SKM-1 treated with dmso at 0.1 percent for 144 hours (cell line): Measurements from ENCODE around the gene ZNF487.
"Not testable (repeated sequence)": the region's sequence is repeated elsewhere in the genome, so short reads cannot be mapped to it uniquely, and the experiment has no call there.

Experiments
- DNase-seq: peaks from one replicate; lab custom pipeline; 2025; ENCODE audit not compliant: unreplicated experiment; lab: John Stamatoyannopoulos, UW

Gene ZNF487

DNA sequence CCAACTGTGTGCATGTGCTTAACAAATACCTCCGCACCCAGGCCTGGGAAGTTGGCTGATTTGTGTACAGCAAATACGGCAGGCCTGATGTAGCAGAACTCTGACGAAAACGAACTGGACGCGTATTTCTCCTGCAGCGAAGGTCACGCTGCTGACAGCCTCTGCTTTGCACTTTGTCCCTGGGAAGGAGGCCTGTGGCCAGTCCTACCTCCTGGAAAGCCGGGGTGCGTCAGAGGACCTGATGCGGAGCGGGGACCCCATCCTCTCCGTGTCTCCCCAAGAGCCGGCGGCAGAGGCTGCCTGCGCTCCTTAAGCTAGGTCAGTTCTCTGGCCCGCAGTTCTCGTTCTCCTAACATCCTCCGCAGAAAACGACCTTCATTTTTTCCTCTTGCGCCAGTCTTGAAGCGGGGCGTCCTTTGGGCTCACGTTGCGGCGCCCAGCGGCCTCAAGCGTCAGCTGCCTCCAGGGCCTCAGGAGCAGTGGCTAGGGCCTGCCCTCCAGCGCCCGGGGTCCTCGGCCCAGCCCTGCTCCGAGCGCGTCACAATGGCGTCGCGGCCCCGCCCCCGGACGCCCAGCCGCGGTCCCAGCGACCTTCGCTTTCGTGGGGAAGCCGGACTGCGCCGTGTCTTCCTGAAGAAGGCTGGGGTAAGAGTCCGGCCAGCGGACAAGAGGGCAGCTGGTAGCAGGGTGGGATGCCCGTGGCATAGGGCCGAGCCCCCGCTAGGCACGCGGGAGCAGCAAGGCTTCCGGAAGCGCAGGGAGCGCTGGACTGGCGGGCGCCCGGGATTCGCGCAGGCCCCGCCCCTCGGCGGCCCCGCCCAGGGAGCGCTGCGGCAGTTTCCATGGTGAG lies at the start of gene ZNF487:
ZNF487 (plus strand) TSS at position 821 of the 850 bp plus-strand sequence. CDS start 38,703 bp downstream, outside the sequence.
- peak; percentile 79 for DNase-seq

DNA sequence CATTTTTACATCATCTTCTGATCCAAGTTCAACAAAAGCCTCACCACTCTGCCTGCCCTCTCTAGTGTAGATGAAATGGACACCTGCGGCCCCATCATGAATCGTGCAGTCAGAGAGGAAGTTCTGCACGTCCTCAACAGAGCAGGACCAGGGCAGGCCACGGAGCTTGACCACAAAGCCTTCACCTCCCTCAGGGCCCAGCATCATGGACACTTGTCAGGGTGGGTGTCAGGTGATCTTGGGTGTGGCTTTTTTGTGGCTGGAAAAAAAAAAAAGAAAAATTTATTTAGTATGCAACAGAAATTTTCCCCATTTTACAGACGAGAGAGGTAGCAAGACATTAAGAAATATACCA lies 49.3 kb upstream of the ZNF487 start:
- DNase-seq = no peak

- no peak for DNase-seq
Observed at GRCh38 chr10:43389867-43390266, 47.0 kb upstream of the ZNF487 start.

DNA sequence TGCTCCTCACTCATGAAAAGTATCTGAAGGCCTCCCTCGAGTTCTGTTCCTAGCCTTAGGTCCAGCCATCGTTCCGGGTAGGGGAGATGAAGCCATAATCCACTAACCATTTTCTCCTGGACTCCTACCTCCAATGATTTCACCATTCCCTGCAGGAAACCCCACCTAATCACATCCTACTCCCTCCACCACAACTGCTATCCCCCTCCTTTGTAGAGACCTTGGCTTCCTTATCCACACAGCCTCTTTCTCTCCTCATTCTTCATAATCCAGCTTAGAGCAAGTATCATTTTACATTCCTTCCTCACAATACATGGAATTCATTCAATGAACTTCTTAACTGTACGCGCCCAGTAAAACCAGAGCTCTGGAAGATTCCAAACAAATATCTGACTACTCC lies 46.6 kb upstream of the ZNF487 start:
- DNase-seq = no peak

GRCh38 chr10:43390759-43391158 lies 46.2 kb upstream of the ZNF487 start:
- no peak for DNase-seq

DNA sequence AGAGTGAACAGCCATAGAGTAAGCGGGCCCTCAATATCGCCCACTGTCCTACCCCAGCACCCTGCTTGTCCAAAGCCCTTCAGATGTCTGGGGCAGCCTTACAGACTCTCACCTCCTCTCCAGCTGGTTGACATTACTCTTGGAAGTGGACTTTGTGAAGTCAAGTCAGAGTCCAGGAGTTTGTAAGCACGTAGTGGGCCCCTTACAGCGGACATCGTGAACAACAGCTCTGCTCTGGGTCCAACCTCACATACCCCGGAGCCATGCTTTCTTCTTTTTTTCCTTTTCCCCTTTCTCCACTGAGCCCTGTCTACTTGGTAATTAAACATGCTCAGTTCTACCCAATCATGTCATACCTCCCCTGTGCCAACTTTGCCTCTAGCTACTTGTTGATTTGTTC lies 45.4 kb upstream of the ZNF487 start:
- DNase-seq = no peak

DNA sequence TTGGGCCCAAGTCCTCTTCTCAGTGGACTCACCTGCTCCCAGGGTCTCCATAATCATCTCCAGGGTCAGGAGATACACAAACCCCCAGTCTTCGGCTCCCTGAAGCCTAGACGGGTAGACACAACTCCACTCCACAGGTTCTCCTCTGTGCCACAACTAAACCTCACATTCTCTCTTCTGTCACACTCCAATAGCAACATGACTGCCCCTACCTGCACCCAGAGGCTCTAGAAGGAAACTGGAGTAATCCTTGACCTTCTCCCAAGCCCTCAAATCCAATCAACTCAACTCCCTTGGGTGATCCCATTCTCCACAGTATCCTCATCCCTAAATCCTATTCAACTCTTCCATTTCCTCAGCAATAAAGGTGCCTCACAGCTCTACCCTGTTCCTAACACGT lies 44.2 kb upstream of the ZNF487 start:
- DNase-seq = no peak

DNA sequence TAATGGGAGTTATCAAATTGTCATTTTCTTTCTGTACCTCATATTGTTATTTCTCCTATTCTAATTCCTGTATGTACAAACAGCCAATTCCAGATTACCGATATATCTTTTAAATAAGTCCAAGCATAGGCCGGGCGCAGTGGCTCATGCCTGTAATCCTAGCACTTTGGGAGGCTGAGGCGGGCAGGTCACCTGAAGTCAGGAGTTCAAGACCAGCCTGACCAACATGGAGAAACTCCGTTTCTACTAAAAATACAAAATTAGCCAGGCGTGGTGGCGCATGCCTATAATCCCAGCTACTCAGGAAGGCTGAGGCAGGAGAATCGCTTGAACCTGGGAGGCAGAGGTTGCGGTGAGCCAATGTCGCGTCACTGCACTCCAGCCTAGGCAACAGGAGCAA lies 43.7 kb upstream of the ZNF487 start:
- DNase-seq = not testable (repeated sequence)

- DNase-seq = no peak
Observed at GRCh38 chr10:43393606-43394360, 43.1 kb upstream of the ZNF487 start.

DNA sequence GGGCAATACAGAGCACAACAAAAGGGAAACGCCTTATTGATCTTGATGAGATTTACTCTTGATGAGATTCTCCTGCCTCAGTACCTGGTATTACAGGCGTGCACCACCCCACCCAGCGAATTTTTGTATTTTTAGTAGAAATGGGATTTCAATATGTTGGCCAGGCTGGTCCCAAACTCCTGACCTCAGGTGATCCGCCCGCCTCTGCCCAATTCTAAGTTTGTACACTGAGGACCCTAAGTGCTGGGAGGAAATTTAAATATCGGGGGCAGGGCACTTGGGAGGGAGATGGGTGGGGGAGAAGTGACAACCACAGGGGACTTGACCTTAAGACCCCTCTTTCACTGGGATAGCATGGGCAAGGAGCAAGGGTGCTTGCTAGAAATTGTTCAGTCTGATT lies 42.0 kb upstream of the ZNF487 start:
- DNase-seq = no peak

DNA sequence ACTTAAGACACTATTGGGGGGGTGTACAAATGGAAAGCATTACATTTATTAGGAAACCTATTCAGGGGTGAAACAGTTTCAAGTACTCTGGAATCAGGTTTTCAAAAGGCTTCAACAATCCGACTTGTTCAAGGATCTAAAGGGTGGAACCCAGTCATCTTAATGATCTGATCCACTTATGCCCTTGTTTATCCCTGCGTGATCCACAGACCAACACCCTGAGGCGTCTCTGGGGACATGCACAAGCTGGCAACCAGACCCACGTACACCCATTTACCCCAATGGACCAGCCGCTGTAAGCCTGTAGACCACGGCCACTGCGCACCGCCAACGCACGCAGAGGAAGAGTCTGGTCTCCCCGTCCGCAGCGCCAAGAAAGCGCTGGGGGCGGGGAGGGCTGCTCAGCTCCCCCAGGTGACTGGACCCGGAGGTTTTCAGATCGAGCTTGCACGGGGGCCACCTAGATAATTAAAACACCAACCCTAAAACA lies 41.3 kb upstream of the ZNF487 start:
- no peak for DNase-seq

GRCh38 chr10:43396061-43396927 lies 40.6 kb upstream of the ZNF487 start:
- no peak for DNase-seq

DNA sequence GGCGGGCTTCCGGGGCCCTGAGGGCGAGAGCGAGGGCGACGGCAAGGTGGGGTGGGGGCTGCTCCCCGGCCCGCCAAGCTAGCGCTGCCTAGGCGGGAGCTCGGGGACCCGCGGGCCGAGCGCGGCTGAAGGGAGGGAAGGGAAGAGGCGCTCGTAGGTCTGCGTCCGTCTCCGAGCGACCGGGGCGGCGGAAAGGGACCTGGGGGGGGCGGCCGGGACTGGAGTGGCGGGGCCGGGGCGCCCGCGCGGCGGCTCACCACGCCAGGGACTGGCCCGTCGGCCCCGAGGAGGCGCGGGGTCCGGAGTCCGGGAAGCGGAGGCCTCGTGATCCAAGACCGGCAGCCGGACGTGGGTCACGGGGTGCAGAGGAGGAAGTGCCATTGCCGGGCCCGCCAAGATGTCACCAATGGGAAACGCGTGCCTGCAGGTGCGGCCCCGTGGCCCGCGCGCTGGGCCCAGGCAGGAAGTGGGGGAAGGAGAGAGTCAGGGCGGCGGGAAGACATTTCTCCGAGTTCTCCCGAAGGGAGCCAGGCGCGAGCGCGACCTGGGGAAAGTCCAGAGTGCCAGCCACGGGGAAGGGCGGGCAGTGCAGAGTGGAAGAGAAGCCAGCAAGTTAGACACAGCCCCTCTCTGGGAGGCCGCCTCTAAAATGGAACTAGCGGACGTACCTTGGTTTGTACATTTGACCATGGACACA lies 39.8 kb upstream of the ZNF487 start:
- peak; percentile 59 for DNase-seq

GRCh38 chr10:43398939-43399319 lies 38.0 kb upstream of the ZNF487 start:
- DNase-seq = no peak

DNA sequence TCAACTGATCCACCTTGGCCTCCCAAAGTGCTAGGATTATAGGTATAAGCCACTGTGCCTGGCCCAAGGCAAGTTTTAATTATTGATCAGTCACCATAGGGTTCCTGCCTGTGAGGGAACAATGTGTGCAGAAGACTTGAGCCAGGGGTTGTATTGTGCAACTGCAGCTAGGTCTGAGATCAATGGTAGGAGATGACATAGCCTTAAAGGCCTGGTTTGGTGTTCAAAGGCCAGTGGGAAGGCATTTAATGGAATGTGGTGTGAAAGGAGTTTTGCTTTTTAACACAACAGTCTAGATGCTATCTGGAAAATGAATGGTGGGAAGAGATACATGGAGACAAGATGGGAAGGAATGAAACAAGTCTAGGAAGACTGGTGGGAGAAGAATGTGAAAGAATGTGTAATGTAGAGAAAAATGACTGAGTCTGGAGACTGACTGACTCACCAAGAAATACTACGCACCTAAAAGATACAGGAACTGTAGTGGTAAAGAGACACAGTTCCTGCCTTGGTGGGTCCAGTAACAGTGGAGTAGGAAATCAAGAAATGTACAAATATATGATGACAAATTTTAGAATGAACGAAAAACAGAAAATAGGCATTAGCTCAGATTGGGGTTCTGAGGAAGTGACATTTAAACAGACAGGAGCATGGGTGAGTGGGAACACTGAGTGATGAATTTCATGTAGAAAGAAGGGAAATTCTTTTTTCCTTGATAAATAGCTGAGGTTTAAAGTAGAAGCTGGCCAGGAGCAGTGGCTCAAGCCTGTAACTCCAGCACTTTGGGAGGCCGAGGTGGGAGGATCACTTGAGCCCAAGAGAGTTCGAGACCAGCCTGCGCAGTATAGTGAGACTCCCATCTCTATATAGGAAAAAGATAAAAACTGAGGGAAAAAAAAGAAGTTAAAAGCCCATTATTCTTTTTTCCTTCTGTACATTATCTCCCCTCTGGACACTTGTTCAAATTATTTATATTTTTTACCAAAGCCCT lies 37.3 kb upstream of the ZNF487 start:
- DNase-seq = no peak

- DNase-seq = no peak
Observed at GRCh38 chr10:43401627-43402026, 35.3 kb upstream of the ZNF487 start.

GRCh38 chr10:43402176-43402575 lies 34.7 kb upstream of the ZNF487 start:
- DNase-seq = no peak

- no peak for DNase-seq
Observed at GRCh38 chr10:43402880-43403452, 33.9 kb upstream of the ZNF487 start.
